IMR-90 (cell line): Measurements from ENCODE around the gene IL36RN. TPM values are rescaled to one million over a fixed set of nuclear protein-coding genes. Genes with fewer than 3 reads are reported as not detected.

Experiments
- ATAC-seq: fragments of 200-7000 bp; cut with Tn5 transposase; 2 replicates; pipeline ENCODE4 v1.9.1; 2020; ENCODE audit warnings: low read depth, mild to moderate bottlenecking, moderate library complexity
- BruUV-seq: library from RNA; stranded (reverse); fragments of 400-500 nt; replicated peaks from 2 replicates; lab custom pipeline; 2021; lab: Mats Ljungman, UMichigan
- CTCF ChIA-PET: fragments of 300-600 bp; formaldehyde crosslinking; extraction: SDS; loops from one replicate; lab custom pipeline; 2021; ENCODE audit warnings: antibody characterized with exemption; lab: Yijun Ruan, JAX
- POLR2A ChIA-PET: fragments of 300-600 bp; sonication (Branson Sonifier 250); formaldehyde crosslinking; loops from one replicate; lab custom pipeline; 2022; ENCODE audit warnings: antibody characterized with exemption; ENCODE audit not compliant: unreplicated experiment; lab: Charles Lee
- DNase-seq: peaks from one replicate; pipeline ENCODE4 v3.0.0; 2013
- H2AFZ ChIP-seq: replicated peaks from 2 replicates; pipeline ENCODE3; 2013; ENCODE audit warnings: low read length, mild to moderate bottlenecking; ENCODE audit not compliant: poor library complexity
- H2AK5ac ChIP-seq: 2 replicates; pipeline ENCODE4 v1.6.1; 2013; ENCODE audit warnings: low read depth, low read length, inconsistent platforms
- H2AK9ac ChIP-seq: replicated peaks from 2 replicates; pipeline ENCODE3; 2013; ENCODE audit warnings: mild to moderate bottlenecking, low read depth, low read length, moderate library complexity; ENCODE audit not compliant: poor library complexity
- H2BK120ac ChIP-seq: 2 replicates; pipeline ENCODE4 v1.6.1; 2013; ENCODE audit warnings: low read depth, low read length, inconsistent platforms
- H2BK15ac ChIP-seq: 3 replicates; pipeline ENCODE4 v1.6.1; 2013; ENCODE audit warnings: low read depth, low read length, inconsistent platforms
- H2BK20ac ChIP-seq: 2 replicates; pipeline ENCODE4 v1.6.1; 2013; ENCODE audit warnings: low read depth, mild to moderate bottlenecking, inconsistent platforms, low read length, moderate library complexity
- H2BK5ac ChIP-seq: 2 replicates; pipeline ENCODE4 v1.6.1; 2013; ENCODE audit warnings: mild to moderate bottlenecking, low read depth, low read length, inconsistent platforms; ENCODE audit not compliant: poor library complexity, severe bottlenecking
- H3K14ac ChIP-seq: replicated peaks from 2 replicates; pipeline ENCODE4 v1.6.1; 2013; ENCODE audit warnings: low read depth, low read length, inconsistent platforms
- H3K18ac ChIP-seq: 2 replicates; pipeline ENCODE4 v1.6.1; 2013; ENCODE audit warnings: low read depth, low read length, control low read depth
- H3K23ac ChIP-seq: 2 replicates; pipeline ENCODE4 v1.6.1; 2013; ENCODE audit warnings: low read depth, low read length, inconsistent platforms
- H3K27ac ChIP-seq: 2 replicates; pipeline ENCODE4 v1.5.1; 2013; ENCODE audit warnings: mild to moderate bottlenecking, control low read depth, low read length; ENCODE audit not compliant: insufficient read depth
- H3K27me3 ChIP-seq: 2 replicates; pipeline ENCODE4 v1.6.1; 2013; ENCODE audit warnings: low read length; ENCODE audit not compliant: control insufficient read depth, insufficient read depth
- H3K36me3 ChIP-seq: 2 replicates; pipeline ENCODE4 v1.6.1; 2013; ENCODE audit warnings: low read length, mixed read lengths; ENCODE audit not compliant: control insufficient read depth, insufficient read depth
- H3K4ac ChIP-seq: 2 replicates; pipeline ENCODE4 v1.6.1; 2013; ENCODE audit warnings: low read depth, low read length, inconsistent platforms
- H3K4me1 ChIP-seq: 2 replicates; pipeline ENCODE4 v1.6.1; 2013; ENCODE audit warnings: low read length, mixed read lengths; ENCODE audit not compliant: control insufficient read depth, insufficient read depth
- H3K4me2 ChIP-seq: 2 replicates; pipeline ENCODE4 v1.6.1; 2013; ENCODE audit warnings: low read depth, mild to moderate bottlenecking, control low read depth, low read length, moderate library complexity
- H3K4me3 ChIP-seq: 2 replicates; pipeline ENCODE4 v1.5.1; 2013; ENCODE audit warnings: low read depth, mild to moderate bottlenecking, control low read depth, low read length, moderate library complexity; ENCODE audit not compliant: insufficient read depth
- H3K56ac ChIP-seq: 2 replicates; pipeline ENCODE4 v1.6.1; 2013; ENCODE audit warnings: low read length, inconsistent platforms; ENCODE audit not compliant: insufficient read depth; ENCODE audit errors: extremely low read depth
- H3K79me1 ChIP-seq, 2 experiments: 2 replicates each; pipeline ENCODE4 v1.6.1; 2013; ENCODE audit warnings: low read length in 2 of 2, inconsistent platforms in 1 of 2, low read depth in 1 of 2
- H3K9ac ChIP-seq: 2 replicates; pipeline ENCODE4 v1.6.1; 2013; ENCODE audit warnings: low read depth, low read length, control low read depth
- H3K9me1 ChIP-seq: 2 replicates; pipeline ENCODE4 v1.6.1; 2013; ENCODE audit warnings: low read length, inconsistent platforms; ENCODE audit not compliant: insufficient read depth
- H3K9me3 ChIP-seq: 2 replicates; pipeline ENCODE4 v1.6.1; 2013; ENCODE audit warnings: low read length; ENCODE audit not compliant: control insufficient read depth, insufficient read depth
- H4K20me1 ChIP-seq: 2 replicates; pipeline ENCODE4 v1.6.1; 2013; ENCODE audit warnings: low read length, inconsistent platforms; ENCODE audit not compliant: insufficient read depth
- H4K5ac ChIP-seq: 2 replicates; pipeline ENCODE4 v1.6.1; 2013; ENCODE audit warnings: mild to moderate bottlenecking, low read depth, low read length, control low read depth
- H4K8ac ChIP-seq, 2 experiments: 2 replicates each; pipeline ENCODE4 v1.6.1; 2013; ENCODE audit warnings: low read depth in 2 of 2, low read length in 2 of 2, control low read depth in 1 of 2, inconsistent platforms in 1 of 2
- H4K91ac ChIP-seq: 2 replicates; pipeline ENCODE4 v1.6.1; 2013; ENCODE audit warnings: low read depth, low read length, inconsistent platforms; ENCODE audit not compliant: insufficient read depth
- MAFK ChIP-seq: IDR thresholded peaks from 2 replicates; pipeline ENCODE4 v1.6.1; 2012; ENCODE audit warnings: low read depth, low read length, improper control_type of control experiment
- WGBS, 2 experiments: methylation state at CpG; one replicate each; pipeline versions ENCODE4 v1.1.5 to v1.1.7; 2013; ENCODE audit warnings: missing lambda C conversion rate in 2 of 2; ENCODE audit not compliant: insufficient read length in 1 of 2; ENCODE audit errors: extremely low coverage in 2 of 2; 5-methylcytosine and 5-hydroxymethylcytosine counted together
- dilution Hi-C: fragments of 300-500 bp; cut with HindIII; formaldehyde crosslinking; loops from one replicate; pipeline ENCODE4 v1.14.3; 2018; ENCODE audit warnings: low sequenced_read_pairs; ENCODE audit not compliant: unreplicated experiment
- in situ Hi-C: fragments of 300-500 bp; cut with MboI; formaldehyde crosslinking; loops from 3 replicates; pipeline ENCODE4 v1.14.3; 2019; ENCODE audit warnings: low sequenced_read_pairs, inconsistent platforms, mixed read lengths
- intact Hi-C: fragments of 100-400 bp; cut with micrococcal nuclease; formaldehyde crosslinking; loops from 2 replicates; pipeline ENCODE4 v1.10.0; 2022
- polyA plus RNA-seq, 3 experiments: library from polyadenylated mRNA; depleted of rRNA; stranded (reverse); fragments of >200 nt; gene quantifications; 2 replicates each; pipeline ENCODE4 v1.2.3, GENCODE V29; 2012; ENCODE audit warnings: low replicate concordance in 1 of 3
- total RNA-seq: library from RNA; depleted of rRNA; stranded (reverse); fragments of >200 nt; gene quantifications from 2 replicates; pipeline ENCODE4 v1.2.3, GENCODE V29; 2012
- TF ChIP-seq, protein P1 (sequence below): conservative IDR thresholded peaks from 2 replicates; pipeline ENCODE4 v1.5.1; 2012; ENCODE audit warnings: mild to moderate bottlenecking, low read depth, low read length, improper control_type of control experiment

The IL36RN gene
- total and polyA plus RNA-seq, 2 of the 4 experiments (the other 2 are of a cell fraction), result not detected

DNA sequence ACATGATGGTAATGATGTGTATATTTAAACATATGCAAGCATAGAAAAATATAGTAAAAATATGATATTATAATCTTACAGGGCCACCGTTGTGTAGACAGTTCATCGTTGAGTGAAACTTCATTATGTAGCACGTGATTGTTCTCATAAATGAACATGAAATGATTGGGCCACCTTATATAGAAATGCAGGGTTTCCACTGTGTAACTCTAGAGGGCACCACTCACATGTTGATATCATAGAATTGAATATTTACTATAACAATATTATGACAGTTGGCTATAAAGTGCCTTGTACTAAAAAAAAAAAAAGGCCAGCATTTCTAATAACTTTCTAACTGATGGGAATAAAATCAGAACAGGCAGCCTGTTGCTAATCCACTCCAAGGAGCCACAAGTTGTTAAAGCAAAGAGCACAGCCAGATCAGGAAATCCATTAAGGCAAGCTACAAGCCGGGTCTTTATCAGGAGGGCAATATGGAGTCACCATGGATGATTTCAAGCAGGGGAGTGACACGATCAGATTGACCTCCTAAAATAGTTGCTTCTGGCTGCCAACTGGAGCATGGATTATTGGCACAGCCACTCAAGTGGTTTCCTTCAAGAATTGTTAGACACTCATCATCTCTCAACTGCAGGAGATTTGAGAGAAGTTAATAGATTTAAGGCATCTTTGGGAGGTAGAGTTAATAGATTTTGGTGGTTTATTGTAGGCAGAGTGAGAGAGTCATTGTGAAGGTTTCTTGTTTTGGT, 25.4 kb downstream of the IL36RN start:
- no peak overlapping the region for H3K4me2 ChIP-seq
- ChIA-PET CTCF (interaction anchor here (0.7 kb wide), 2 partner anchors 14 to 20 kb away, joined by 3 to 5 read pairs; no protein-coding TSS in a partner anchor), POLR2A (no interaction called here)
- H3K9me1 ChIP-seq, result no peaks in the 10 kb centered on the region
- no peak overlapping the region for H4K8ac ChIP-seq
- TF ChIP-seq, protein P1, sequence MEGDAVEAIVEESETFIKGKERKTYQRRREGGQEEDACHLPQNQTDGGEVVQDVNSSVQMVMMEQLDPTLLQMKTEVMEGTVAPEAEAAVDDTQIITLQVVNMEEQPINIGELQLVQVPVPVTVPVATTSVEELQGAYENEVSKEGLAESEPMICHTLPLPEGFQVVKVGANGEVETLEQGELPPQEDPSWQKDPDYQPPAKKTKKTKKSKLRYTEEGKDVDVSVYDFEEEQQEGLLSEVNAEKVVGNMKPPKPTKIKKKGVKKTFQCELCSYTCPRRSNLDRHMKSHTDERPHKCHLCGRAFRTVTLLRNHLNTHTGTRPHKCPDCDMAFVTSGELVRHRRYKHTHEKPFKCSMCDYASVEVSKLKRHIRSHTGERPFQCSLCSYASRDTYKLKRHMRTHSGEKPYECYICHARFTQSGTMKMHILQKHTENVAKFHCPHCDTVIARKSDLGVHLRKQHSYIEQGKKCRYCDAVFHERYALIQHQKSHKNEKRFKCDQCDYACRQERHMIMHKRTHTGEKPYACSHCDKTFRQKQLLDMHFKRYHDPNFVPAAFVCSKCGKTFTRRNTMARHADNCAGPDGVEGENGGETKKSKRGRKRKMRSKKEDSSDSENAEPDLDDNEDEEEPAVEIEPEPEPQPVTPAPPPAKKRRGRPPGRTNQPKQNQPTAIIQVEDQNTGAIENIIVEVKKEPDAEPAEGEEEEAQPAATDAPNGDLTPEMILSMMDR, result peak; percentile 29
- TF ChIP-seq MAFK, result no peak
- no peak overlapping the region for H2AK9ac ChIP-seq
- dilution Hi-C loops, result no loop called here
- H4K91ac ChIP-seq, result no peak overlapping the region
- no peak overlapping the region for H3K23ac ChIP-seq
- no peaks in the 10 kb centered on the region for H3K36me3 ChIP-seq
- H2BK15ac ChIP-seq, result no peak overlapping the region
- in situ Hi-C loops, result no loop called here
- WGBS, 2 experiments, result 60% methylated on average over 1 of the region's 5 CpGs; no CpG with 5 or more reads in 1 of the 2 experiments
- no peak for ATAC-seq
- H3K27ac ChIP-seq, result no peak overlapping the region
- H3K4me3 ChIP-seq, result no peak overlapping the region
- H3K4me1 ChIP-seq, result no peaks in the 10 kb centered on the region
- H2AFZ ChIP-seq, result no peak overlapping the region
- no peak overlapping the region for H3K14ac ChIP-seq
- H3K56ac ChIP-seq, result no peak overlapping the region
- BruUV-seq, result no TSS peak
- no peak overlapping the region for H3K18ac ChIP-seq
- H2BK120ac ChIP-seq, result no peak overlapping the region
- H3K4ac ChIP-seq, result no peak overlapping the region
- no peaks in the 10 kb centered on the region for H3K79me1 ChIP-seq
- no peak overlapping the region for H2AK5ac ChIP-seq
- H3K9me3 ChIP-seq, result no peaks in the 10 kb centered on the region
- intact Hi-C loops, result no loop called here
- no peak overlapping the region for H3K9ac ChIP-seq
- H3K27me3 ChIP-seq, result peaks cover 8% of the 10 kb centered on the region
- no peak overlapping the region for H4K5ac ChIP-seq
- no peaks in the 10 kb centered on the region for H4K20me1 ChIP-seq
- DNase-seq, result no peak
- no peak overlapping the region for H2BK5ac ChIP-seq
- no peak overlapping the region for H2BK20ac ChIP-seq
